Measurements from ENCODE around the gene HES4. TPM values are rescaled to one million over a fixed set of nuclear protein-coding genes. Genes with fewer than 3 reads are reported as not detected.
"Not testable (repeated sequence)": the region's sequence is repeated elsewhere in the genome, so short reads cannot be mapped to it uniquely, and the experiment has no call there.

Gene HES4
- total RNA-seq, 1 experiment from 2014 or later, result 27.5 TPM

DNA sequence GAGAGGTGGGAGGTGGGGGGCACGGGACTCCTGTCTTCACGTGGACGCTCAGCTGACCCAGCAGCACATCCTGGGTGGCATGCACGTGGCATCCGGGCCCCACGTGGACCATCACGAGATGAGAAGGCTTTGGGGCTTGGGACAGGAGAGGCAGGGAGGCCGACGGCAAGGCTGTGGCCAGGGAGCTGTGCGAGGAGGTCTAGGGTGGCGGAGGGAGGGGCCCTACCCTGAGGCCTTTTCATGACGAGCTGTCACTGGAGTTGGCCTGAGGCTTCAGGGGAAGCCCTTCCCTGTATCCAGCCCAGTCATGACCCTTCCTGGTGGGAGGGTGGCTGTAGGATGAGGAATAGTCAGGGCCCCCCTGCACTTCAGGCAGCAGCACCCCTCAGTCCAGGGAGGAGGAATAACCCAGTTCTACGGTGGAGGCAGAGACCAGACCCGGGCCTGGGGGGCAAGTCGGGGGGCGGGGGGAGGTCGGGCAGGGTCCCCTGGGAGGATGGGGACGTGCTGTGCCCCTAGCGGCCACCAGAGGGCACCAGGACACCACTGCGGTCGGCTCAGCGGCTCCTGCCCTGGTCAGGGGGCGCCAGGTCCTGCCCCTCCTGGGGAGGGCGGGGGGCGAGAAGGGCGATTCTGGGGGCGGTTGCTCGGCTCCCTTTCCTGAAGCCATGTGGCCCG lies 16.0 kb downstream of the HES4 start:
- in situ Hi-C loops (cut with HindIII; ENCODE audit: low sequenced_read_pairs), result no loop called here
- no peak for DNase-seq (ENCODE audit: low spot score)

DNA sequence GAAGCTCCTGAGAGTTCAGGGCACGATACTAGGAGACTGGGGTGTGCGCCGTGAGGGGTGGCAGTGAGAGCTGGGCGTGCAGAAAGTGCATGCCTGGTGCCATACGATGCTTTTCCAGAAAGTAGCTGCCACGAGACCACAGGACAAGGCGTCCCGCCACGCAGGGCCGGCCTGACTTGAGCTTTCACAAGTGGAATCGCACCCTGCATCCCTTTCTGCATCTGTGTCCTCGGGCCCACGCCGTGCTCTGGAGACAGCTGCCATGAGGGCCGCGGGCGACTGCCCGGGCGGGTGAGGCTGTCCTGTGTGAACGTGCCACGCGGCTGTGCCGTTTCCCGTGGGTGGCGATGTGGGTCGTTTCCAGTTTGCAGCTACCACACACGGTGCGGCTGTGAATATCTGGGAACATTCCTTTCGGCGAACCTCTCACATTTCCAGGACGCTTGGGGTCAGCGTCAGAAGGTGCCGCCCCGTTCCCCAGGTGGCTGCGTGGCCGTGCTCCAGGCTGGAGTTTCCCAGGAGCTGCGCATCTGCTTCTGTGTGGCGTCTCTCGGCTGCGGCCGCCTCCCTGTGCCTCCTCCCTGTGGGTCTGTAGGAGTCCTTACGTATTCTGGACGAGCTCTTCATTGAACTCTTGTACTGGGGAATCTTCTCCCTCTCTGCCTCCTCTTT lies 17.0 kb downstream of the HES4 start:
- DNase-seq (ENCODE audit: low spot score), result no peak
- in situ Hi-C loops (cut with HindIII; ENCODE audit: low sequenced_read_pairs), result no loop called here

DNA sequence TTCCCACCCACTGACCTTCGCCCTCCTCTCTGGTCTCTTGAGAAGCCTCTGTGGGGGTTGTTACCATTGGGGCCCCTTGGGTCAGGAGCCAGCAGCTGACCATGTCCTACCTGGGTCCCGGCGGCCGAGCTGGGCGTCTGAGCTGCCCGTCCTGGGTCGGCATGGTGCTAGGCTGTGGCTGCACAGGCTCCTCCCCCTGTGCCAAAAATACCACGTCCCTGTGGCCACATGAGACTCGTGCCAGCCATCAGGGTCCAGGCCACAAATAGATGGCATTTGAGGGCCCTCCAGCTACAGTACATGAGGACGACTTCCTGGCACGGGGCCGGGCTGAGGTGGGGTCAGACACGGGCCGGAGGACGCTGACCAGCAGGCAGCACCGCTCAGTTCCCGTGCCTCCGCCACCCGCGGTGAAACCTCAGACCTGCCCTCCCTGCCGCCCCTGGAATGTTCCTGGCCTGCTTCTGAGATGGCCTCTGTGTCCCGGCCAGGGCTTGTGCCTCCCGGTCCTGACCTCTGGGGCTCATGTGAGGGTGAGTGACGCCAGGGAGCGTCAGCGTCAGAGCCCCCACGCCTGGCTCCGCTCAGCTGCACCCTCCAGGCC lies 17.8 kb downstream of the HES4 start, which contains the start of gene PERM1:
Gene PERM1 (minus strand): TSS at position 139 of the 604 bp plus-strand sequence. CDS start 1,064 bp downstream, outside the sequence.
- no peak for DNase-seq (ENCODE audit: low spot score)
- in situ Hi-C loops (cut with HindIII; ENCODE audit: low sequenced_read_pairs), result no loop called here

DNA sequence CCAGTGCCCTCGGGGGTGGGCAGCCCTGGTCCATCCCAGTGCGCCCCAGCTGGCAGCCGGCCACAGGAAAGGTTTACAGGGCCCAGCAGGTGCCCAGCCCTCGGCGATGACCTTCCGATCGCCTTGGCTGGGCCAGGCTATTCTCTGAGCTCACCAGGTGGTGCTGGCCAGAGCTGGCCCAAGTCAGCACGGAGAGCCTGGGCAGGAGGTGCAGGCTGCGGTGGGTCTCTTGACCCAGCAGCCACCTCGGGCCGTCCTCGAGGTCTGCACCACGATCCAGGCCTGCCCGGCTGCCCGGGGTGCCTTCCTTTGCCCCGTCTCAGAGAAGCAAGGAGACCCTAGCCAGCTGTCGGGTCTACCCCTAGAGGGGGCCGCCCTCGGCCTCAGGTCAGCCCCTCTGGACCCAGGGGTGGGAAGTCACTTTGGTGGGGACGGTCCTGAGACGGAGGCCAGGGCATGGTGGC lies 18.4 kb downstream of the HES4 start:
- DNase-seq (ENCODE audit: low spot score), result no peak
- in situ Hi-C loops (cut with HindIII; ENCODE audit: low sequenced_read_pairs), result no loop called here

DNA sequence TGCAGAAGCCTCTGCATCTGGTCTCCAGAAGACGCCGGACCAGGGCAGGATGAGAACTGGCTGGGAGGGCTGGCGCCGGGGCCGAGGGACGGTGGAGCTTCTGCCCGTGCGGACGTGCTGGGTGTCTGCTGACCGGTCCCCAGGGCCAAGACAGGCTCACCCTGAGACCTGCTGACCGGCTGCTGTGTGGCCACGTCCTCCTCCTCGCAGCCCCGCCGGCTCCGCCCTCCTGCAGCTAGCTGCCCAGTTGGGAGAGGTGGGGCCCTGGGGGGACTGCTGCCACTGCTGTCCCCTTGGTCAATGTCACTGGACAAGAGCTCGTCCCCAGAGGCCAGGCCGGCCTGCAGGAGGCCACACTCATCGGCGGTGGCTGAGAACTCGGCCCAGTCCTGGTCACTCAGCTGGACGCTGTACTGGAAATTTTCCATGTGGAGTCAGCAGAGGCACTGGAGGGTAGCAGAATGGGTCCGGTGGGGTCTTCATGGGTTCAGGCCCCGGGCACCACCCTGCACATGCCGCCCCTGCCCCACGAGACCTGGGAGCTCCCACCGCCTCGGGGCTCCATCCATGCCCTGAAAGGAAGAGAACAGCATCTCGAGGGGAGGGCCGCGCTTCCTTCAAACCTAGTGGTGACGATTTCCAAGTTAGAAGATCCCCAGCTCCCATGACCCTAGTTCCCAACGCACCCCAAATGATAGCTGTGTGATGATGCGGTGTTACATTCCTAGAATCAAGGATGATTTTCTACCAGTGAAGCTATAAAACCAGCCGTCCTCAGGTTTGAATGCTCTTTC lies 19.1 kb downstream of the HES4 start:
- in situ Hi-C loops (cut with HindIII; ENCODE audit: low sequenced_read_pairs), result no loop called here
- no peak for DNase-seq (ENCODE audit: low spot score)

DNA sequence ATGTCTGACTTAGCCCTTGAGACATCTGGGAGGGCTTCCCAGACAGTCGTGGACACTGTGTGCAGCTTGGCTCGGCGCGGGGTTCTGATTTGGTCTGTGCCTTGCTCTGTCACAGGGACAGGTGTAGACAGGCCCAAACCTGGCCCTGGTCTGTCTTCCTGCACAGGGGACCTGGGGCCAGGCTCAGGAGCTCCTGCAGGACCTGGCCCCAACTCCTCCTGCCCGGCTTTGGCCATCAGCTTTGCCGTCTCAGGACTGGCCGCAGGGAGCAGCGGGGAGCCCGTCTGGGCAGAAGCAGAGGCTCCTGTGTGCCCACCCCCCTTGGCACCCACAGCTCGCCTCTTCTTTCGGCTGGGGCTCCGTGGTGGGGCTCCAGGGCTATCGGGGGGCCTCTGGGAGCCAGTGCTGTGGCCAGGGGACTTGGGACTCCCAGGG lies 19.7 kb downstream of the HES4 start:
- in situ Hi-C loops (cut with HindIII; ENCODE audit: low sequenced_read_pairs), result no loop called here
- DNase-seq (ENCODE audit: low spot score), result no peak

DNA sequence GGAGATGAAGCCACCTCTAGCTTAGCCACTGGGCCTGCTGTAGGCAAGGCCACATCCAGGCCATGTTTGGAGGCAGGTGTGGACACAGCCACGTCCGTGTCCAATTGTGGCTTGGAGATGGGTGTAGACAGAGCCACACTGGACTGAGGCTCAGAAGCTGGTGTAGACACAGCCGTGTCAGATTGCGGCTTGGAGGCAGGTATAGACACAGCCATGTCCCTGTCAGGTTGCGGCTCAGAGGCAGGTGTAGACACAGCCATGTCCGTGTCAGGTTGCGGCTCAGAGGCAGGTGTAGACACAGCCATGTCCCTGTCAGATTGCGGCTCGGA lies 20.2 kb downstream of the HES4 start:
- DNase-seq (ENCODE audit: low spot score), result no peak
- in situ Hi-C loops (cut with HindIII; ENCODE audit: low sequenced_read_pairs), result no loop called here

DNA sequence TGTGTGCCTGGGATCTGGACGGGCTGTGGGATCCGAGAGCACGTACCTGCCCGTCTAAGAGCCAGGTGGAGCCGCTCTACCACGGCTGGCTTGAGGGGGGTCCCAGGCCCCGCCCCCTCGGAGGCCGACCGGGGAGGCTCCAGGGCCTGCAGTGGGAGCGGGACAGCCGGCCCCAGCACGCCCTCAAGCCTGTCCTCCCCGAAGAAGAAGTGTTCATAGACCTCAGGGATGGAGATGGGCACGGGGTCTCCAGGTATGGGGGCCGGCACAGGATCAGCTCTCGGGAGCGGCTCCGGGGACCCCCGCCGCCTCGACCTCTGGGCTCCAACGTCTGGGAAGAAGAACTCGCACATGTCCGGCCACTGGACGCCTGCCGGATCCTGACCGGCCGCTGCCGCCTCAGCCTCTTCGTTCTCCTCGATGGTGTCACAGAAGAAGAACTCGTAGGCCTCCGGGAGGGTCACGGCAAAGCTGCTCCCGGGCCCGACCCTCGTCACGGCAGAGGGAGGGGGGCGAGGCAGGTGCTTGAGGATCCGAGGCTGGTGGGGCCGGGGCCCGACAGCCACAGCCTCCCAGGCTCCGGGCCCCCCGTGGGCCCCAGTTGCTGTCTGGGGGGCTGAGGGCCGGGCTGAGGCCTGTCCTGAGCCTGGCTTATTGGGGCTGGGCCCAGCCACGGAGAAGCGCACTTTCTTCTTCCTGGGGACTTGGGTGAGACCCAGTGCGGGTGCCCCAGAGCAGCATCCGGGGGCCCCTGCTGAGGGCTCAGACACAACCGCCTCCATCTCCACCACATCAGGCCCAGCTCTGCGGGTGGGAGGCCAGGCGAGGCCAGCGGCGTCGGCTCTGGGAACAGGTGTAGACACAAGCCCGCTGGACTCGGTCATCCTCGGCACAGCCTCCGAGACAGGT lies 20.8 kb downstream of the HES4 start:
- in situ Hi-C loops (cut with HindIII; ENCODE audit: low sequenced_read_pairs), result no loop called here
- no peak for DNase-seq (ENCODE audit: low spot score)

DNA sequence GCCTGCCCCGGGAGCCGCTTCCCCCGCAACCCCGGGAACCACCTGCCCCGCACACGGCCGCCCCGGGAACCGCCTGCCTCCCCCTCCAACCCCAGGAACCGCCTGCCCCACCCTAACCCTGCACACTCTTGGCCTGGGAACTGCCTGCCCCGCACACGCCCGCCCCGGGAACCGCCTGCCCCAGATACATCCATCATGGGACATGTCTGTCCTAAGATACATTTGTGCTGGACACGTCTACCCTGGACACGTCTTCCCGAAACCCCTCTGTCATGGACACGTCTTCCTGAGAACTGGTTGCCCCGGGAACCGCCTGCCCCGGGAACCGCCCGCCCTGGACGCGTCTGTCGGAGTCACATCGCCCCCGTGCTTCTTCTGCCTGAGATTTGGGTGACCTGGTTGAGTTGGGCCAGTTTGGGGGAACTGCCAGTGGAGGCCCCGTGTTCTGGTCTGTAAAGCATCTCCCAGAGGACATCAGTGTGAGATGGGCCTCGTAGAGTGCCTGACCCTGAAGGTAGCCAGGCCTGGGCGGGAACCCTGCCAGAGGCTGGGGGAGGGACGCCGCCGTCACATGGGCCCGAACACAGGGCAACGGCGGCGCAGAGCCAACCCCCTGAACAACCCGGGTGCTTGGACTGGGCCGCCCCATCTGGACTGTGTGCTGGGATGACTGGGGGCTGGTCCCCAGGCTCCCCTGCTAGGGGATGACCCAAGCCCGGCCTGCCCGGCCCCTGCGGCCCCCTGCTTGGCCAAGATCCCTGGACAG lies 21.6 kb downstream of the HES4 start:
- in situ Hi-C loops (cut with HindIII; ENCODE audit: low sequenced_read_pairs), result no loop called here
- DNase-seq (ENCODE audit: low spot score), result no peak

DNA sequence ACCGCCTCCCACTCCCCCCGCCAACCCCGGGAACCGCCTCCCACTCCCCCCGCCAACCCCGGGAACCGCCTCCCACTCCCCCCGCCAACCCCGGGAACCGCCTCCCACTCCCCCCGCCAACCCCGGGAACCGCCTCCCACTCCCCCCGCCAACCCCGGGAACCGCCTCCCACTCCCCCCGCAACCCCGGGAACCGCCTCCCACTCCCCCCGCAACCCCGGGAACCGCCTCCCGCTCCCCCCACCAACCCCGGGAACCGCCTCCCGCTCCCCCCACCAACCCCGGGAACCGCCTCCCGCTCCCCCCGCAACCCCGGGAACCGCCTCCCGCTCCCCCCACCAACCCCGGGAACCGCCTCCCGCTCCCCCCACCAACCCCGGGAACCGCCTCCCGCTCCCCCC lies 23.1 kb downstream of the HES4 start:
- in situ Hi-C loops (cut with HindIII; ENCODE audit: low sequenced_read_pairs); DNase-seq (ENCODE audit: low spot score): not testable (repeated sequence)

DNA sequence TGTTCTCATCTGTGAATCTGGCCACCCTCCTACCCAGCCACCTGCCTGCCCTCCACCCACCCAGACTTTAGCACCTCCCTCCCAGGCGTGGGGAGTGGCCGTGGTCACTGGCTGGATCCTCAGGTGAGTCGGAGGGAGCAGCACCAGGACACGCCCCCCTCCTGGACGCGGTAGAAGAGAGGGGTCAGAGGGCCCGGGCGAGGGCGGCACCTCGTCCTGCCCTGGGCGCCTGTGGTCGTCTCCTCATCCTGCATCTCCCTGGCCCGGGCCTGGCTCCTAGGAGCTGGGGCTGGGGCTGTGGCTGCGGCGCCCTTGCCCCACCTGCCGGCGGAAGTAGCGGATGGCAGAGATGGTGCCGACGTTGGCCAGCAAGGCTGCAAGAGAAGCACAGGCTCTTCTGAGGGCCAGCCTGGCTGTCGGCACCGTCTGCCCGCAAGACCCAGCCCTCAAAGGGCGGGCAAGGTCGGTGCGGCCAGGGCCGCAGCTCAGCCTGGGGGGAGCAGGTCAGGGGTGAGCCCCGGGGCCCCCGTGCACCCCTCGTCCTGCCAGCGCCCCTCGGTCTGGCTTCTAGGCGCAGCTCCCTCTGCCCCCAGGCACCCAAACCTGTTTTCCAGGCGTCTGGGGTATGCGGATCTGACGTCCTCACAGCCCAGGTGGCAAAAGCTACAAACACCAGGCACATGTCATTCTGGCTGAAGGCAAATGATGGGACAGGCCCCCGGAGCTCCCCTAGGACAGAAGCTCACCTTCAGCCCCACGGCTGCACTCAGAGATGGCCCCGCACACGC lies 23.8 kb downstream of the HES4 start:
- in situ Hi-C loops (cut with HindIII; ENCODE audit: low sequenced_read_pairs), result no loop called here
- DNase-seq (ENCODE audit: low spot score), result peak; percentile 34

DNA sequence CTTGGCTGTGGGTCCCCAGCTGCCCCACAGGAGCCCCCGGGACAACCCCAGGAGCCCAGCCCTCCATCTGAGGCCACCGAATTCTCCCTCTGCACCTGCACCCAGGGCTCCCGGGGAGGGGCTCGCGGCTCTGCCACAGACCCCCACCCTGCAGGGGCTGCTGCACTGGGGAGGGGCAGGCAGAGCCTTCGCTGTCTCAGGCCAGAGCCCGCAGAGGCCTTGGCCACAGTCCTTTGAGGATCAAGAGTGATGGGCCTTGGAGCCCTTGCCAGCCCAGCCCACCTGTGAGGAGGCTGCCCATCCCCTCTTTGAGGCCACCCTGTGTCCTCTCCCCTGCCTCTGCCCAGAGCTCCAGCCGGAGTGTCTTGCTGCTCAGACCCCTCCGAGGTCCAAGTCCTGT lies 24.5 kb downstream of the HES4 start:
- in situ Hi-C loops (cut with HindIII; ENCODE audit: low sequenced_read_pairs), result no loop called here
- no peak for DNase-seq (ENCODE audit: low spot score)

DNA sequence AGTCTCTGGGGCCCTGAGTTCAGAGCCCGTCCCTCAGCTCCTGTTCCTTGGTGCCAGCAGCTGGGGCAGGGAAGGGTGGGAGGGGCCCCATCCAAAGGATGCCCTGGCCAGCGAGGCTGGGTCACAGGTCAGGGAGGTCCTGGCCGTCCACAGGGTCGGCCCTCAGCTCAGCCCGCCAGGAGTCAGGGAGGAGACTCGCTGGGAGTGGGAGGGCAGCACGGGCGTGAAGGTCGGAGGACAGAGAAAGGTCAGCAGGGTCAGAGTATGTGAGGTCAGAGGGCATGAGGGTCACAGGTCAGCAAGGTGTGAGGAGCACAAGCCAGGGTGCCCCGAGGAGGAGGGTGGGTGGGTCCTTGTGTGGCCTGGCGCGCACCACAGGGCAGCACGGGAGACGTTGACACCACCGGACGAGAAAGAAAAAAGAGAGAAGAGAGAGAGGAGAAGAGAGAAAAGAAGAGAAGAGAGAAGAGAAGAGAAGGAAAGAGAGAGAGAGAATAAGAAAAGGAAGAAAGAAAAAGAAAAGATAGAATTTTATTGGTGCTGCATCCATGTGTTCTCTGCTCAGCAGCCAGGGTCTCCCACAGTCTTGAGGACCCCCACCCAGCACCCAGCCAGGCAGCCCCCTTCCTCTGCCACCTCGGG lies 25.1 kb downstream of the HES4 start:
- in situ Hi-C loops (cut with HindIII; ENCODE audit: low sequenced_read_pairs), result no loop called here

DNA sequence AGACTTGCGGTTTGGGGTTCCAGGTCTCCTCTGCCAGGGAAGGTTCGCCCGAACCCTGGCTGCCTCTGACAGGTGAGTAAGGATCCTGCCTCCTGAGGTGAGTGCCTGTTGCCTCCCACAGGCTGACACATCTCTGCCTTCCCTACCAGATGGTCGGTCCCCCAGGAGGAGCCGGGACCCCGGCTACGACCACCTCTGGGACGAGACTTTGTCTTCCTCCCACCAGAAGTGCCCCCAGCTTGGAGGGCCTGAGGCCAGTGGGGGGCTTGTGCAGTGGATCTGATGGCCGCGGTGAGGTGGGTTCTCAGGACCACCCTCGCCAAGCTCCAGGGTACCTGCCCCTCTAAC lies 25.6 kb downstream of the HES4 start:
- DNase-seq (ENCODE audit: low spot score), result no peak
- in situ Hi-C loops (cut with HindIII; ENCODE audit: low sequenced_read_pairs), result no loop called here

More for the DNA sequence above, 25.1 kb downstream of the HES4 start:
- DNase-seq (ENCODE audit: low spot score), result no peak

DNA sequence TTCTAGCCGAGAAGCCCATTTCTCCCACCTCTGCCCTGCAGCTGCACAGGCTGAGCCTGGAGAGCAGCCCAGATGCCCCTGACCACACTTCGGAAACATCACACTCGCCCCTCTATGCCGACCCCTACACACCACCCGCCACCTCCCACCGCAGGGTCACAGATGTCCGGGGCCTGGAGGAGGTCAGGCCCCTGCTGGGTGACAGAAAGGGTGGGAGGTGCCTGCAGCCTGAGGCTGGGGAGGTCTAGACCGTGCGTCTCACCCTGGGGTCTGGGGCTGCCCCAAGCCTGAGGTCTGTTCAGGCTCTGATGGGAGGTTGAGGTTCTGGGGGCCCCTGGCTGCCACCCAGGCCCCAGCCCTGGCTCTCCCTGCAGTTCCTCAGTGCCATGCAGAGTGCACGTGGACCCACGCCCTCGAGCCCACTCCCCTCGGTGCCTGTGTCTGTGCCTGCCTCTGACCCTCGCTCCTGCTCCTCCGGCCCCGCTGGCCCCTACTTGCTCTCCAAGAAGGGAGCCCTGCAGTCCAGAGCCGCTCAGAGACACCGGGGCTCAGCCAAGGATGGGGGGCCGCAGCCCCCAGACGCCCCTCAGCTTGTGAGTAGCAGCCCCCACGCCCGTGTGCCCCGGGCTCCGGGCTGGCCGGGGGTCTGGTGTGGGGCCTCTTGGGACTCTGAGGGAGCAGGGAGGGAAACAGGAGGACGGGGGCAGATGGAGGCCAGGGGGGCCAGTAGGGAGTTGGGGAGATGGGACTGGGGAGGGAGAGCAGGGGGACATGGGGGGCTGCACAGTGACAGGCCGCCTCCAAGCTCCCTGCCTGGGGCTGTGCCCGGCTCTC lies 26.2 kb downstream of the HES4 start:
- DNase-seq (ENCODE audit: low spot score), result no peak
- in situ Hi-C loops (cut with HindIII; ENCODE audit: low sequenced_read_pairs), result no loop called here
